ENCODE measurements around the gene WNT3A.

Gene WNT3A

DNA sequence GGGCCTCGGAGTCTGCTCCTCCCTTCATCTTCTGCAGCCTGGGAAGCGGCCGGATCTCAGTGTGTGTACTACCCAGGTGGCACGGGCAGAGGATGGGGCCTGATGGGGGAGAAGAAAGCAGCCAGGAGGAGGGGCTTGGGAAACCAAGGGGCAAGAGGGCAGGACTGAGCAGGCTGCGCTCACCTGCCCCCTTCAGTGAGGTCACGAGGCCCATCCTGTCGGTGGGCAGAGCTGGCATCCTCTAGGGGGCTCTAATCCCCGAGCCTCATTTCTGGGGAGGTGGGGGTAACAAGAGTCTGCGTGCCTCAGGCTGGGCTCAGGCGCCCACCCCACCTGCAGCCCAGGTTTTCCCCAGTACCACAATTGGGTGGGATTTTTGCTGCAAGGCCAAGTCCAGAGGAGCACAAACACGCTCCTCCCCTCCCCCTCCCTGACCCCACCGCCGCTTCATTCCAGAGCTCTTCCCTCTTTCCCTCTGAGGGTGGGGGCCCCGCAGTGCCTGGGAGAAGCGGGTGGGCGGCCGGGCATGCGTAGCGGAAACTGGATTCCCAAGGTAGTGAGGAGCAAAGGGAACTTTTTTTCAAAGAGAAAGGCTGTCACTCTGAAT, 1.8 kb upstream of the WNT3A start:
- H3K27ac ChIP-seq = no peak overlapping the region
- TF ChIP-seq, protein P1, sequence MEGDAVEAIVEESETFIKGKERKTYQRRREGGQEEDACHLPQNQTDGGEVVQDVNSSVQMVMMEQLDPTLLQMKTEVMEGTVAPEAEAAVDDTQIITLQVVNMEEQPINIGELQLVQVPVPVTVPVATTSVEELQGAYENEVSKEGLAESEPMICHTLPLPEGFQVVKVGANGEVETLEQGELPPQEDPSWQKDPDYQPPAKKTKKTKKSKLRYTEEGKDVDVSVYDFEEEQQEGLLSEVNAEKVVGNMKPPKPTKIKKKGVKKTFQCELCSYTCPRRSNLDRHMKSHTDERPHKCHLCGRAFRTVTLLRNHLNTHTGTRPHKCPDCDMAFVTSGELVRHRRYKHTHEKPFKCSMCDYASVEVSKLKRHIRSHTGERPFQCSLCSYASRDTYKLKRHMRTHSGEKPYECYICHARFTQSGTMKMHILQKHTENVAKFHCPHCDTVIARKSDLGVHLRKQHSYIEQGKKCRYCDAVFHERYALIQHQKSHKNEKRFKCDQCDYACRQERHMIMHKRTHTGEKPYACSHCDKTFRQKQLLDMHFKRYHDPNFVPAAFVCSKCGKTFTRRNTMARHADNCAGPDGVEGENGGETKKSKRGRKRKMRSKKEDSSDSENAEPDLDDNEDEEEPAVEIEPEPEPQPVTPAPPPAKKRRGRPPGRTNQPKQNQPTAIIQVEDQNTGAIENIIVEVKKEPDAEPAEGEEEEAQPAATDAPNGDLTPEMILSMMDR (IDR thresholded peaks at IDR 0.05; ENCODE audit: low read depth, low read length, missing control alignments) = no peak
- H3K27me3 ChIP-seq (replicated peaks) = peaks cover 63% of the 10 kb centered on the region
- no peak overlapping the region for H3K4me3 ChIP-seq (ENCODE audit: low read depth, low read length)
- in situ Hi-C loops (cut with HindIII; ENCODE audit: low pct_ligation_motif_present, low sequenced_read_pairs) = no loop called here
- DNase-seq = no peak
- H3K36me3 ChIP-seq (replicated peaks) = no peaks in the 10 kb centered on the region

DNA sequence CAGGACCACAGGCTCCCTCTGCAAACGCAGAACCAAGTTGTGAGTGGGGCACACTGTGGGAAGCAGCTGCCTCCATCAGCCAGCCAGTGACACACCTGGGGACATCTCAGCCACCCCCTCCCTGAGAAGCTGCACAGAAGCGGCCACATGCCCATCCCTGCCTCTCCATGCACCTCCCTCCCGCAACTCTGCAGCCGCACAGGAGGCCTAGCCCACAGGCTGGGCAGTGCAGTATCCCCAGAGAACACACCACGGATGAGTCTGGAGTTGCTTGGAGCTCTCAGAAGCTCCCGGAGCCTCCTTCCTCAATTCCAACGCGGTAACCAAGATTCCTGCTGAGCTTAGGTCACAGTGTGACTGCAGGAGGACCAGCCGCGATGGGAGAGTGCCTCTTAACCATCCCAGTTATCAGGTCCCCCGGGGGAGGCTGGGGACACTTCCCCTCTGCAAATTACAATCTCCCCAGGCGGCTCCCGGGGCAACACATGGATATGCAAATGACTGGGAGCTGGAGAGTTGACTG, 1.2 kb upstream of the WNT3A start:
- Histone ChIP-seq H3K36me3 (replicated peaks) (no peaks in the 10 kb centered on the region), H3K4me3 (ENCODE audit: low read depth, low read length) (no peak overlapping the region), H3K27ac (no peak overlapping the region), H3K27me3 (replicated peaks) (peaks cover 63% of the 10 kb centered on the region)
- TF ChIP-seq, protein P1 (IDR thresholded peaks at IDR 0.05; ENCODE audit: low read depth, low read length, missing control alignments) = no peak
- in situ Hi-C loops (cut with HindIII; ENCODE audit: low pct_ligation_motif_present, low sequenced_read_pairs) = no loop called here
- no peak for DNase-seq

DNA sequence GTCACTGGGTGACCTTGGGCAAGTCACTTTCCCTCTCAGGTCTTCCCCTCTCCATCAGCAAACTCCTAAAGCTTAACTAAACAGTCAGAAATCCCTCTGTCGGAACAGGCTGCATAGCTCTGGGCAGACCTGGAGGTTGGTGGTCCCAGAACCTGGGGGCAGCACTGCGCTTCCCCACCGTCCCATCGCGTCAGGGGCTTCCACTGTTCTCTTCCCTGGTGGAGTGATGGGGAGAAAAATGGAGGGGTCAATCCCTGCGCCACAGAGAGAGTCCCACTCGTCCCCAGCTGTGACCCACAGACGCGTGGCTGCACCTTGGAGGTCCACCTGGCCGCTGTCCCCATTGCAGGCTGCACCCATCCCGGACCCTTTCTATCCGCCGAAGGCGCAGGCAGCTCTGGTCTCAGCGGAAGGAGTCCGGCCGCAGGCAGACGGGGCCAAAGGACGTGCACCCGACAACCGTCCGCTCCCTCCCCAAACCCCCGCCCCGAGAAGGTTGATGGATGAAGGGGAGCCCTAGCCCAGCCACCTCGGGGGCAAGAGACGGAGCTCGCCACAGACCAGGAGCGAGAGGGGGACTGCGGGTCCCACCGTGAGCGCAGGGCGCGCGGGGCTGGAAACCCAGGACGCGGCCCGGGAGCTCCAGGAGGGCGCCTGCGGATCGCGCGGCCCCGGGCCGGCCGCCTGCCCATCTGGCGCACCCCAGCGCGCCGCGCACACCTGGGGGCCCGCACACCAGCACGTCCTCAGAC, 588 bp upstream of the WNT3A start:
- Histone ChIP-seq H3K36me3 (replicated peaks) (no peaks in the 10 kb centered on the region), H3K27ac (no peak overlapping the region), H3K27me3 (replicated peaks) (peaks cover 63% of the 10 kb centered on the region), H3K4me3 (ENCODE audit: low read depth, low read length) (no peak overlapping the region)
- no peak for DNase-seq
- in situ Hi-C loops (cut with HindIII; ENCODE audit: low pct_ligation_motif_present, low sequenced_read_pairs) = no loop called here
- TF ChIP-seq, protein P1 (IDR thresholded peaks at IDR 0.05; ENCODE audit: low read depth, low read length, missing control alignments) = no peak

DNA sequence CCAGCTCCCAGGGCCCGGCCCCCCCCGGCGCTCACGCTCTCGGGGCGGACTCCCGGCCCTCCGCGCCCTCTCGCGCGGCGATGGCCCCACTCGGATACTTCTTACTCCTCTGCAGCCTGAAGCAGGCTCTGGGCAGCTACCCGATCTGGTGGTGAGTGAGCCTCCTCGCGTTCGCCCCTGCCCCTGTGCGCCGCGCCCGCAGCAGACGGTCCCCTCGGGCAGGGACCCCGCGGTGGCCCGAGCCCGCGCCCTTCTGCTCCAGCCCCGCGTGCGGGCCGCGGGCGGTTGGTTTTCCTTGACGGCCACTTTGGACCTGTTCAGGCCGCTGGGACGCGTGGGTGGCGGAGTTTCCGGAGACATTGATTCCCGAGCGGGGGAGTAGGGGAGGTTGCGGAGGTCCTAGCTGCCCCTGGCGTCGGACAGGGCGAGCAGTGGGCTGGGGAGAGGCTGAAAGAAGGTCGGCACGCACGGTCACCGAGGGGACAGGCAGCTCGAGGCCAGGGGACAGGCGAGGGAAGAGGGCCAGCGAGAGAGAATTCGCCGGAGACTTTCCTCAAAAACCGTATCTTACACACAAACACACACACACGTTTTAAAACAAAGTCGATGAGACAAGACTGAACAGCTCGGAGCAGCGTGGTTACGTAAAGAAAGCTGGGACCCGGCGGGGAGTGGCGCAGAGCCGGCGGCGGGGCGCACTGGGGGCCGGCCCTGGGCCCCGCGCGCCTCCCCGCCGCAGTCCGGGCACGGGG, 427 bp downstream of the WNT3A start:
- in situ Hi-C loops (cut with HindIII; ENCODE audit: low pct_ligation_motif_present, low sequenced_read_pairs) = no loop called here
- TF ChIP-seq, protein P1 (IDR thresholded peaks at IDR 0.05; ENCODE audit: low read depth, low read length, missing control alignments) = no peak
- Histone ChIP-seq H3K36me3 (replicated peaks) (no peaks in the 10 kb centered on the region), H3K27me3 (replicated peaks) (peaks cover 63% of the 10 kb centered on the region), H3K27ac (no peak overlapping the region), H3K4me3 (ENCODE audit: low read depth, low read length) (no peak overlapping the region)
- no peak for DNase-seq

DNA sequence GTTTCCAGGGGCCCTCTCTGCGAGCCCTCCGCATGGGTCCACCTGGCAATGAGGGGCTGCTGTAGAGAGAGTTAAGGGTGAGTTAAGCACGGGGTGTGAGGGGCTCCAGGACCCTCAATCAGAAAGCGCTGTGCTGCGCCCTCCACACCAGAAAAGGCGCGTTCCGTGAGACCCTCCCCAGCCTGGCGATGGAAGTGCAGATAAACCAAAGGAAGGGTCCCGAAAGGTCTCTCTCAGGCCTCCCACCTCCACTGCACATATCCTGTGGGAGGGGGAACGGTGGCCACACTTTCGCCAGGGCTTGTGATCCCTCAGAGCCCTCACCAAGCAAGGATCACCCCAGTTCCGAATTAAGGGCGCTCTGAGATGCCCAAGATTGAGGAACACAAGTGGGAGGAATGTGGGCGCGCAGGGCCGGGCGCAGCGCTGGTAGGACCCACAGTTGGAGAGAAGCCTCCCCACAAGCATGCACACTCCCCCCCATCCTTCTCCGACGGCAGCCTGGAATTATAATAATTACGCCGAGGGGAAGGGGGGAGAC, 1.1 kb downstream of the WNT3A start:
- in situ Hi-C loops (cut with HindIII; ENCODE audit: low pct_ligation_motif_present, low sequenced_read_pairs) = no loop called here
- H3K27me3 ChIP-seq (replicated peaks) = peaks cover 63% of the 10 kb centered on the region
- no peak overlapping the region for H3K4me3 ChIP-seq (ENCODE audit: low read depth, low read length)
- no peak for DNase-seq
- no peaks in the 10 kb centered on the region for H3K36me3 ChIP-seq (replicated peaks)
- TF ChIP-seq, protein P1 (IDR thresholded peaks at IDR 0.05; ENCODE audit: low read depth, low read length, missing control alignments) = no peak
- H3K27ac ChIP-seq = no peak overlapping the region

All from brain microvascular endothelial cell (primary cell).